ENCODE measurements around the gene PIGP.
A peak's percentile ranks its signal among the peaks of the same experiment; 100 is the strongest.

PIGP gene

GRCh38 chr21:37101384-37101783, 28.5 kb upstream of the PIGP start:
- no peak for DNase-seq (ENCODE audit: low read depth)
- H3K4me3 ChIP-seq (ENCODE audit: control insufficient read depth, low read depth, low read length): no peak overlapping the region
- TF ChIP-seq, protein P1, sequence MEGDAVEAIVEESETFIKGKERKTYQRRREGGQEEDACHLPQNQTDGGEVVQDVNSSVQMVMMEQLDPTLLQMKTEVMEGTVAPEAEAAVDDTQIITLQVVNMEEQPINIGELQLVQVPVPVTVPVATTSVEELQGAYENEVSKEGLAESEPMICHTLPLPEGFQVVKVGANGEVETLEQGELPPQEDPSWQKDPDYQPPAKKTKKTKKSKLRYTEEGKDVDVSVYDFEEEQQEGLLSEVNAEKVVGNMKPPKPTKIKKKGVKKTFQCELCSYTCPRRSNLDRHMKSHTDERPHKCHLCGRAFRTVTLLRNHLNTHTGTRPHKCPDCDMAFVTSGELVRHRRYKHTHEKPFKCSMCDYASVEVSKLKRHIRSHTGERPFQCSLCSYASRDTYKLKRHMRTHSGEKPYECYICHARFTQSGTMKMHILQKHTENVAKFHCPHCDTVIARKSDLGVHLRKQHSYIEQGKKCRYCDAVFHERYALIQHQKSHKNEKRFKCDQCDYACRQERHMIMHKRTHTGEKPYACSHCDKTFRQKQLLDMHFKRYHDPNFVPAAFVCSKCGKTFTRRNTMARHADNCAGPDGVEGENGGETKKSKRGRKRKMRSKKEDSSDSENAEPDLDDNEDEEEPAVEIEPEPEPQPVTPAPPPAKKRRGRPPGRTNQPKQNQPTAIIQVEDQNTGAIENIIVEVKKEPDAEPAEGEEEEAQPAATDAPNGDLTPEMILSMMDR (IDR thresholded peaks at IDR 0.05; ENCODE audit: control insufficient read depth, insufficient read depth, low read depth, low read length, missing control alignments): no peak

DNA sequence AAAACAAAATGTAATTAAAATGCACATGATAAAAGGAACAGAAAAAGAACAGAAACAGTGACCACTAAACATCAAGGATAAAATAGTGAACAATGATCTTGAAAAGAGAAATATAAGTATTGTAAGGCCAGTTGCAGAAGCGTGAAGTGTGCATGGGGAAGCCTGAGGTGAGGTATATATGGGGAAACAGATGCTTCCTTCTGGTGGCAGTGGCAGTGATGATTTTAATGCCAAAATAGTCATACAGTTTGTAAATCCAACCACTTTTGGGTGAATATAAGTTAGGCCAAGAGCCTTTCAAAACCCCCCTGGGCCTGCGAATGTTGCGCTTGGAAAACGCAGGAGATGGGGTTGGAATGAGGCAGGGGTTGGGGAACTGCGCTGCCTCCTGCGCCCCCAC, 27.4 kb upstream of the PIGP start:
- DNase-seq (ENCODE audit: low read depth): no peak
- H3K4me3 ChIP-seq (ENCODE audit: control insufficient read depth, low read depth, low read length): no peak overlapping the region
- TF ChIP-seq, protein P1 (IDR thresholded peaks at IDR 0.05; ENCODE audit: control insufficient read depth, insufficient read depth, low read depth, low read length, missing control alignments): no peak

GRCh38 chr21:37098751-37099150, 25.9 kb upstream of the PIGP start:
- no peak overlapping the region for H3K4me3 ChIP-seq (ENCODE audit: control insufficient read depth, low read depth, low read length)
- DNase-seq (ENCODE audit: low read depth): no peak
- TF ChIP-seq, protein P1 (IDR thresholded peaks at IDR 0.05; ENCODE audit: control insufficient read depth, insufficient read depth, low read depth, low read length, missing control alignments): no peak

DNA sequence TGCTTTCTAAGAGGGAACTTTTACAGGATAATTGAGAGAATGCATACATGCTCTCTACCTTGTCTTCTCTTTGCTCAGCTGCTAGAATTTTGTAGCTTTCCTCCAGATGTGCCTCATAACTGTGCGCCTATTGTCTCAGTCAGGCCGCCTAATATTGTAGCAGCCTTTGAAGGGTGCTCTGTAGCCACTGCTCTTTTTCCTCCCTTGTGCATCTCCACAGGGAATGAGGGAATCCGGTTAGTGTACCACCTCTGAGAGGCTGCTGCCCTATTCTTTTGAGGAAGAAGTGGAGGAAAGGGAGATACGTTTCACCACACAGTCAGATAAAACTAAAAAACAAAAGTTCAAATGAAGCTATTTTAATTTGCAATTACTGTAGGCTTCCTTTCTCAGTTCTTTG, 22.9 kb upstream of the PIGP start:
- TF ChIP-seq, protein P1 (IDR thresholded peaks at IDR 0.05; ENCODE audit: control insufficient read depth, insufficient read depth, low read depth, low read length, missing control alignments): no peak
- no peak for DNase-seq (ENCODE audit: low read depth)
- no peak overlapping the region for H3K4me3 ChIP-seq (ENCODE audit: control insufficient read depth, low read depth, low read length)

DNA sequence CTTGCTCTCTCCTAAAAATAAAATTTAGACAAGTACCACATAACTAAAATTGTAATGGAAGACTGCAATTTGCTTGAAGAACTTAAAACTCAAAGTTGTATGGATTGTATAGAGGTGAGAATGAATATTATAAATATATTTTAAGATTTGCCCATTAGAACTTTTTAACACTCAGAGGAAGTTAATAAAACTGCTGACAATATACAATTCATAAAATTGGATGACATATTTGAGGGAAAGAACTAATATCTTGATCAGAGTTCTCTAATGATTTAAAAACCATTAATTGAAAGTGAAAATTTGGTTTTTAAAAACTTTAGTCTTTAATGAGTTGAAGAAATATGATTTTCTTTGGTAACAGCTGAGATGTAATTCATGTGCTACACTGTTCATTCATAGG, 21.1 kb upstream of the PIGP start:
- no peak overlapping the region for H3K4me3 ChIP-seq (ENCODE audit: control insufficient read depth, low read depth, low read length)
- no peak for DNase-seq (ENCODE audit: low read depth)
- TF ChIP-seq, protein P1 (IDR thresholded peaks at IDR 0.05; ENCODE audit: control insufficient read depth, insufficient read depth, low read depth, low read length, missing control alignments): no peak

GRCh38 chr21:37088186-37088735, 15.4 kb upstream of the PIGP start:
- TF ChIP-seq, protein P1 (IDR thresholded peaks at IDR 0.05; ENCODE audit: control insufficient read depth, insufficient read depth, low read depth, low read length, missing control alignments): no peak
- no peak overlapping the region for H3K4me3 ChIP-seq (ENCODE audit: control insufficient read depth, low read depth, low read length)
- no peak for DNase-seq (ENCODE audit: low read depth)

DNA sequence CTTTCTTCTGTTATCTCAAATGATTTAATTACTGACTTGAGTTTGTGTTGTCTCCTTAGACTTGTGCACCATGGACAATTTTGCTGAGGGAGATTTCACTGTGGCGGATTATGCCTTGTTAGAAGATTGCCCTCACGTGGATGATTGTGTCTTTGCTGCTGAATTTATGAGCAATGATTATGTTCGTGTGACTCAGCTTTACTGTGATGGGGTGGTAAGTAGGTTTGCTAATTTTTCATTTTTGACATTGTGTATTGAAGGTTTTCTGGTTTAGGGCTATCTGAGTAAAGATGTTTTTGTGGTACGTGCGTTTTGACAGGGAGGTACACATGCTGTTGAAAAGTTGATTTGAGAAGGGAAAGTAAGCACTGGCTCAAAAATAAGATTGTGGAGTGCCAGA, 14.3 kb upstream of the PIGP start:
- no peak overlapping the region for H3K4me3 ChIP-seq (ENCODE audit: control insufficient read depth, low read depth, low read length)
- TF ChIP-seq, protein P1 (IDR thresholded peaks at IDR 0.05; ENCODE audit: control insufficient read depth, insufficient read depth, low read depth, low read length, missing control alignments): peak; percentile 48
- peak; percentile 24 for DNase-seq (ENCODE audit: low read depth)
